SK-N-SH treated with all-trans-retinoic acid at 6 μM for 48 hours (cell line): ENCODE data around the gene GLRA1.

Experiments
- ATAC-seq: fragments of 200-7000 bp; cut with Tn5 transposase; 3 replicates; pipeline ENCODE4 v1.9.1; 2020; ENCODE audit warnings: mild to moderate bottlenecking, moderate library complexity
- ARNTL ChIP-seq: fragments of 450-650 bp; formaldehyde crosslinking; IDR thresholded peaks from 2 replicates; pipeline ENCODE4 v1.5.0; 2020; ENCODE audit warnings: low read depth, mild to moderate bottlenecking, moderate library complexity, borderline replicate concordance
- BACH2 ChIP-seq: fragments of 250-450 bp; sonication (Bioruptor Pico); IDR thresholded peaks from 2 replicates; pipeline ENCODE4 v1.9.0; 2021; ENCODE audit warnings: mild to moderate bottlenecking, borderline replicate concordance
- CREB5 ChIP-seq: fragments of 250-450 bp; sonication (Bioruptor Pico); IDR thresholded peaks from 2 replicates; pipeline ENCODE4 v1.5.1; 2020; ENCODE audit warnings: low read depth, mild to moderate bottlenecking, moderate library complexity
- CSDC2 ChIP-seq: fragments of 250-450 bp; sonication (Bioruptor Pico); IDR thresholded peaks from 2 replicates; pipeline ENCODE4 v1.5.0; 2020; ENCODE audit warnings: mild to moderate bottlenecking, moderate library complexity
- CSRNP3 ChIP-seq: fragments of 250-450 bp; sonication (Bioruptor Pico); IDR thresholded peaks from 2 replicates; pipeline ENCODE4 v1.5.1; 2021; ENCODE audit warnings: mild to moderate bottlenecking, moderate library complexity
- GLIS3 ChIP-seq: fragments of 250-450 bp; sonication (Bioruptor Pico); IDR thresholded peaks from 2 replicates; pipeline ENCODE4 v1.5.0; 2020; ENCODE audit warnings: mild to moderate bottlenecking, moderate library complexity
- OSR1 ChIP-seq: fragments of 250-450 bp; sonication (Bioruptor Pico); IDR thresholded peaks from 2 replicates; pipeline ENCODE4 v1.8.0; 2022; ENCODE audit warnings: moderate library complexity, mild to moderate bottlenecking, inconsistent platforms
- POU6F1 ChIP-seq: fragments of 250-450 bp; sonication (Bioruptor Pico); IDR thresholded peaks from 2 replicates; pipeline ENCODE4 v1.8.0; 2021; ENCODE audit warnings: low read depth, mild to moderate bottlenecking, moderate library complexity, borderline replicate concordance
- PPARA ChIP-seq: fragments of 250-450 bp; sonication (Bioruptor Pico); IDR thresholded peaks from 2 replicates; pipeline ENCODE4 v1.5.0; 2020; ENCODE audit warnings: mild to moderate bottlenecking, borderline replicate concordance
- TOX ChIP-seq: fragments of 250-450 bp; sonication (Bioruptor Pico); IDR thresholded peaks from 2 replicates; pipeline ENCODE4 v1.8.0; 2021; ENCODE audit warnings: mild to moderate bottlenecking, moderate library complexity, borderline replicate concordance
- ZC3H10 ChIP-seq: fragments of 250-450 bp; sonication (Bioruptor Pico); IDR thresholded peaks from 2 replicates; pipeline ENCODE4 v1.5.1; 2021; ENCODE audit warnings: mild to moderate bottlenecking, moderate library complexity
- ZFP3 ChIP-seq: fragments of 250-450 bp; sonication (Bioruptor Pico); IDR thresholded peaks from 2 replicates; pipeline ENCODE4 v1.5.0; 2020; ENCODE audit warnings: mild to moderate bottlenecking, moderate library complexity
- ZFP30 ChIP-seq: fragments of 450-650 bp; formaldehyde crosslinking; IDR thresholded peaks from 2 replicates; pipeline ENCODE4 v1.5.0; 2022; ENCODE audit warnings: mild to moderate bottlenecking, moderate library complexity
- ZNF565 ChIP-seq: fragments of 450-650 bp; formaldehyde crosslinking; conservative IDR thresholded peaks from 2 replicates; pipeline ENCODE4 v1.5.0; 2020; ENCODE audit warnings: low read depth, mild to moderate bottlenecking, moderate library complexity
- ZNF70 ChIP-seq: fragments of 450-650 bp; formaldehyde crosslinking; IDR thresholded peaks from 2 replicates; pipeline ENCODE4 v1.5.0; 2020; ENCODE audit warnings: mild to moderate bottlenecking, moderate library complexity
- ZNF8 ChIP-seq: fragments of 450-650 bp; formaldehyde crosslinking; IDR thresholded peaks from 2 replicates; pipeline ENCODE4 v1.5.0; 2020; ENCODE audit warnings: mild to moderate bottlenecking, moderate library complexity
- TF ChIP-seq, protein P1 (sequence below): fragments of 250-450 bp; sonication (Bioruptor Pico); IDR thresholded peaks from 2 replicates; pipeline ENCODE4 v1.8.0; 2020; ENCODE audit warnings: mild to moderate bottlenecking, moderate library complexity, borderline replicate concordance
- TF ChIP-seq, protein P2 (sequence below): fragments of 250-450 bp; sonication (Bioruptor Pico); IDR thresholded peaks from 2 replicates; pipeline ENCODE4 v1.5.0; 2020; ENCODE audit warnings: mild to moderate bottlenecking, moderate library complexity

The GLRA1 gene

DNA sequence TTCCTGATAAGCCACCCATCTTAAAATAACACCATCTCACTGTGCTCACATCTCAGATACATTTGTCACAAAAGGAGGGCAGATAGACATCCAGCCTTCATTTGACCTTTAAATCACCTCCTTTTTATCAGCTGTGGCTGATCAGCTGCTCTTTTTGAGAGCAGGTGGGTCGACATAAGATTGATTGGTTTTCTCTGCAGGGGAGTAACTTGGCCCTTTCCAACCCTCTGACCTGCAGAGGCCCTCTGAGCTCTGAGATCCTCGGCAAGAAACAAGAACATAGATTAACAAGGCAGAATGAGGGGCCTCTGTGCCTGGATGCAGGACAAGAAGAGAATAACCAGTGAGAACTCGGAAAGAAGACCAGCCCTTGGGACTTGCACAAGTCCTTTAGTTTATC, 33.5 kb upstream of the GLRA1 start:
- TF ChIP-seq OSR1 (CRISPR knock-in tag), result no peak
- no peak for TF ChIP-seq TOX (CRISPR knock-in tag)
- TF ChIP-seq, protein P1, sequence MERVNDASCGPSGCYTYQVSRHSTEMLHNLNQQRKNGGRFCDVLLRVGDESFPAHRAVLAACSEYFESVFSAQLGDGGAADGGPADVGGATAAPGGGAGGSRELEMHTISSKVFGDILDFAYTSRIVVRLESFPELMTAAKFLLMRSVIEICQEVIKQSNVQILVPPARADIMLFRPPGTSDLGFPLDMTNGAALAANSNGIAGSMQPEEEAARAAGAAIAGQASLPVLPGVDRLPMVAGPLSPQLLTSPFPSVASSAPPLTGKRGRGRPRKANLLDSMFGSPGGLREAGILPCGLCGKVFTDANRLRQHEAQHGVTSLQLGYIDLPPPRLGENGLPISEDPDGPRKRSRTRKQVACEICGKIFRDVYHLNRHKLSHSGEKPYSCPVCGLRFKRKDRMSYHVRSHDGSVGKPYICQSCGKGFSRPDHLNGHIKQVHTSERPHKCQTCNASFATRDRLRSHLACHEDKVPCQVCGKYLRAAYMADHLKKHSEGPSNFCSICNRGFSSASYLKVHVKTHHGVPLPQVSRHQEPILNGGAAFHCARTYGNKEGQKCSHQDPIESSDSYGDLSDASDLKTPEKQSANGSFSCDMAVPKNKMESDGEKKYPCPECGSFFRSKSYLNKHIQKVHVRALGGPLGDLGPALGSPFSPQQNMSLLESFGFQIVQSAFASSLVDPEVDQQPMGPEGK (CRISPR knock-in tag), result no peak
- TF ChIP-seq, protein P2, sequence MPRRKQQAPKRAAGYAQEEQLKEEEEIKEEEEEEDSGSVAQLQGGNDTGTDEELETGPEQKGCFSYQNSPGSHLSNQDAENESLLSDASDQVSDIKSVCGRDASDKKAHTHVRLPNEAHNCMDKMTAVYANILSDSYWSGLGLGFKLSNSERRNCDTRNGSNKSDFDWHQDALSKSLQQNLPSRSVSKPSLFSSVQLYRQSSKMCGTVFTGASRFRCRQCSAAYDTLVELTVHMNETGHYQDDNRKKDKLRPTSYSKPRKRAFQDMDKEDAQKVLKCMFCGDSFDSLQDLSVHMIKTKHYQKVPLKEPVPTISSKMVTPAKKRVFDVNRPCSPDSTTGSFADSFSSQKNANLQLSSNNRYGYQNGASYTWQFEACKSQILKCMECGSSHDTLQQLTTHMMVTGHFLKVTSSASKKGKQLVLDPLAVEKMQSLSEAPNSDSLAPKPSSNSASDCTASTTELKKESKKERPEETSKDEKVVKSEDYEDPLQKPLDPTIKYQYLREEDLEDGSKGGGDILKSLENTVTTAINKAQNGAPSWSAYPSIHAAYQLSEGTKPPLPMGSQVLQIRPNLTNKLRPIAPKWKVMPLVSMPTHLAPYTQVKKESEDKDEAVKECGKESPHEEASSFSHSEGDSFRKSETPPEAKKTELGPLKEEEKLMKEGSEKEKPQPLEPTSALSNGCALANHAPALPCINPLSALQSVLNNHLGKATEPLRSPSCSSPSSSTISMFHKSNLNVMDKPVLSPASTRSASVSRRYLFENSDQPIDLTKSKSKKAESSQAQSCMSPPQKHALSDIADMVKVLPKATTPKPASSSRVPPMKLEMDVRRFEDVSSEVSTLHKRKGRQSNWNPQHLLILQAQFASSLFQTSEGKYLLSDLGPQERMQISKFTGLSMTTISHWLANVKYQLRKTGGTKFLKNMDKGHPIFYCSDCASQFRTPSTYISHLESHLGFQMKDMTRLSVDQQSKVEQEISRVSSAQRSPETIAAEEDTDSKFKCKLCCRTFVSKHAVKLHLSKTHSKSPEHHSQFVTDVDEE, result no peak
- TF ChIP-seq ZFP3 (CRISPR knock-in tag), result no peak
- no peak for ATAC-seq

- TF ChIP-seq CSRNP3 (CRISPR knock-in tag), result no peak
- no peak for TF ChIP-seq ZFP30 (CRISPR knock-in tag)
- no peak for TF ChIP-seq ZFP3 (CRISPR knock-in tag)
- TF ChIP-seq ARNTL (CRISPR knock-in tag), result no peak
- TF ChIP-seq OSR1 (CRISPR knock-in tag), result no peak
- no peak for TF ChIP-seq ZNF565 (CRISPR knock-in tag)
- no peak for TF ChIP-seq CREB5
- TF ChIP-seq TOX (CRISPR knock-in tag), result no peak
- TF ChIP-seq BACH2 (CRISPR knock-in tag), result no peak
- TF ChIP-seq GLIS3 (CRISPR knock-in tag), result no peak
- TF ChIP-seq PPARA (CRISPR knock-in tag), result no peak
- TF ChIP-seq ZNF70 (CRISPR knock-in tag), result no peak
- TF ChIP-seq, protein P1 (CRISPR knock-in tag), result no peak
- no peak for TF ChIP-seq ZNF8 (CRISPR knock-in tag)
- TF ChIP-seq, all 23 proteins: peak for 0
- no peak for ATAC-seq
Measured at GRCh38 chr5:151956725-151957124, 32.1 kb upstream of the GLRA1 start.

- no peak for ATAC-seq
- TF ChIP-seq ZNF70 (CRISPR knock-in tag) (no peak), ZC3H10 (CRISPR knock-in tag) (no peak), OSR1 (CRISPR knock-in tag) (no peak), POU6F1 (CRISPR knock-in tag) (no peak), CSRNP3 (CRISPR knock-in tag) (no peak), CSDC2 (CRISPR knock-in tag) (no peak)
- TF ChIP-seq, protein P1 (CRISPR knock-in tag), result no peak
Measured at GRCh38 chr5:151954255-151954654, 29.6 kb upstream of the GLRA1 start.
